Gastroesophageal sphincter (tissue), 3 donors: ENCODE measurements around the gene EGFLAM.
"Not testable (repeated sequence)": the region's sequence is repeated elsewhere in the genome, so short reads cannot be mapped to it uniquely, and the experiment has no call there.

Experiments
- CTCF ChIP-seq, 4 experiments: fragments of 200-600 bp in 2 of 4; fragments of 450-650 bp in 2 of 4; sonication (generic) in 1 of 4; IDR thresholded peaks; one replicate each; pipeline ENCODE4 v1.5.1; 2017 to 2019; ENCODE audit warnings: antibody characterized with exemption in 4 of 4, mild to moderate bottlenecking in 2 of 4, moderate library complexity in 2 of 4
- EP300 ChIP-seq: sonication (generic); formaldehyde crosslinking; IDR thresholded peaks from one replicate; pipeline ENCODE4 v1.6.1; 2017; ENCODE audit warnings: antibody characterized with exemption, mild to moderate bottlenecking
- POLR2A ChIP-seq, 2 donors: fragments of 450-650 bp; IDR thresholded peaks; one replicate each; pipeline ENCODE4 v1.6.1; 2017; ENCODE audit warnings: antibody characterized with exemption in 2 of 2, mild to moderate bottlenecking in 2 of 2, moderate library complexity in 1 of 2
- POLR2AphosphoS5 ChIP-seq: sonication (generic); formaldehyde crosslinking; IDR thresholded peaks from one replicate; pipeline ENCODE4 v1.6.1; 2017; ENCODE audit warnings: antibody characterized with exemption

- TF ChIP-seq CTCF (IDR thresholded peaks at IDR 0.05); POLR2AphosphoS5; POLR2A (IDR thresholded peaks at IDR 0.05); EP300: not testable (repeated sequence)
These were observed 74.8 kb downstream of the EGFLAM start for GRCh38 chr5:38333181-38333580.
